Left ventricle myocardium inferior (tissue), 1 donor: Measurements from ENCODE around the gene TUBB4A. TPM values are rescaled to one million over a fixed set of nuclear protein-coding genes. Genes with fewer than 3 reads are reported as not detected.

ENCODE experiments used
- DNase-seq: peaks from one replicate; pipeline ENCODE4 v3.0.0-alpha.2; 2020
- H3K27ac ChIP-seq: fragments of 200-600 bp; replicated peaks from 2 replicates; pipeline ENCODE4 v1.8.0; 2021
- H3K27me3 ChIP-seq: fragments of 200-600 bp; 2 replicates; pipeline ENCODE4 v1.8.0; 2021; ENCODE audit warnings: low read depth
- H3K36me3 ChIP-seq: fragments of 200-600 bp; 2 replicates; pipeline ENCODE4 v1.8.0; 2021
- H3K4me1 ChIP-seq: fragments of 200-600 bp; 2 replicates; pipeline ENCODE4 v1.8.0; 2021
- H3K4me3 ChIP-seq: fragments of 200-600 bp; 2 replicates; pipeline ENCODE4 v1.8.0; 2021; ENCODE audit warnings: mild to moderate bottlenecking, moderate library complexity
- H3K9me3 ChIP-seq: fragments of 200-600 bp; replicated peaks from 2 replicates; pipeline ENCODE4 v1.8.0; 2021
- intact Hi-C: fragments of 100-400 bp; cut with micrococcal nuclease; formaldehyde crosslinking; loops from one replicate; pipeline ENCODE4 v1.11.0; 2022
- total RNA-seq: library from RNA; stranded (reverse); fragmentation: NEBNext Ultra II Directional; extraction: Animal tissue kit (Norgen Biotek cat#: 25700); gene quantifications from one replicate; pipeline ENCODE4 v1.2.1, GENCODE V29; 2021
- TF ChIP-seq, protein P1 (sequence below): fragments of 200-600 bp; IDR thresholded peaks from 2 replicates; pipeline ENCODE4 v1.8.0; 2021; ENCODE audit warnings: antibody characterized with exemption, mild to moderate bottlenecking, borderline replicate concordance
- donor health status: DM: no; HTN: yes; CAD: no; lungs with severe emphysema.

The TUBB4A gene
- total RNA-seq, 1 donor from 2014 or later = 3.3 TPM

- Histone ChIP-seq H3K4me1 (peaks cover 13% of the 10 kb centered on the region), H3K27ac (no peak overlapping the region), H3K9me3 (peaks cover 21% of the 10 kb centered on the region), H3K27me3 (no peaks in the 10 kb centered on the region), H3K4me3 (no peak overlapping the region), H3K36me3 (peaks cover 54% of the 10 kb centered on the region)
- intact Hi-C loops = no loop called here
- TF ChIP-seq, protein P1, sequence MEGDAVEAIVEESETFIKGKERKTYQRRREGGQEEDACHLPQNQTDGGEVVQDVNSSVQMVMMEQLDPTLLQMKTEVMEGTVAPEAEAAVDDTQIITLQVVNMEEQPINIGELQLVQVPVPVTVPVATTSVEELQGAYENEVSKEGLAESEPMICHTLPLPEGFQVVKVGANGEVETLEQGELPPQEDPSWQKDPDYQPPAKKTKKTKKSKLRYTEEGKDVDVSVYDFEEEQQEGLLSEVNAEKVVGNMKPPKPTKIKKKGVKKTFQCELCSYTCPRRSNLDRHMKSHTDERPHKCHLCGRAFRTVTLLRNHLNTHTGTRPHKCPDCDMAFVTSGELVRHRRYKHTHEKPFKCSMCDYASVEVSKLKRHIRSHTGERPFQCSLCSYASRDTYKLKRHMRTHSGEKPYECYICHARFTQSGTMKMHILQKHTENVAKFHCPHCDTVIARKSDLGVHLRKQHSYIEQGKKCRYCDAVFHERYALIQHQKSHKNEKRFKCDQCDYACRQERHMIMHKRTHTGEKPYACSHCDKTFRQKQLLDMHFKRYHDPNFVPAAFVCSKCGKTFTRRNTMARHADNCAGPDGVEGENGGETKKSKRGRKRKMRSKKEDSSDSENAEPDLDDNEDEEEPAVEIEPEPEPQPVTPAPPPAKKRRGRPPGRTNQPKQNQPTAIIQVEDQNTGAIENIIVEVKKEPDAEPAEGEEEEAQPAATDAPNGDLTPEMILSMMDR = no peak
- no peak for DNase-seq
Observed at GRCh38 chr19:6453951-6454565, 48.1 kb downstream of the TUBB4A start.

DNA sequence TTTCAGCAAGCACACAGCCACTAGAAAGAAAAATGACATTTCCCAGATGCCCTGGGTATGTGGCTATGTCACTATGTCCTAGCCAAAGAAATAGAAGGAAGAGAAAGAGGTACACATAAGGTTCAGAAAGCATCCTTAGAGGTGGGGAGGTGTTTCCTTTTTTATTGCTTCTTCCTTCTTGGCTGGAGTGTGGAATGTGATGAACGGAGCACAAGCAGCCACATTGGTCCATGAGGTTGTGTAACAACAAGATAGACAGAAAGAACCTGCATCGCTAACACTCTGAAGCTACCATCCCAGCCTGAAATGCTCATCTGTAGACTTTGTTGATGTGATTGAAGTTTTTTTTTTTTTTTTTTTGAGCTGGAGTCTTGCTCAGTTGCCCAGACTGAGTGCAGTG, 49.2 kb downstream of the TUBB4A start:
- H3K4me3 ChIP-seq = no peak overlapping the region
- no peaks in the 10 kb centered on the region for H3K27me3 ChIP-seq
- H3K27ac ChIP-seq = no peak overlapping the region
- DNase-seq = no peak
- peaks cover 54% of the 10 kb centered on the region for H3K36me3 ChIP-seq
- TF ChIP-seq, protein P1 = no peak
- H3K4me1 ChIP-seq = peaks cover 1% of the 10 kb centered on the region
- intact Hi-C loops = no loop called here
- H3K9me3 ChIP-seq = peaks cover 21% of the 10 kb centered on the region

DNA sequence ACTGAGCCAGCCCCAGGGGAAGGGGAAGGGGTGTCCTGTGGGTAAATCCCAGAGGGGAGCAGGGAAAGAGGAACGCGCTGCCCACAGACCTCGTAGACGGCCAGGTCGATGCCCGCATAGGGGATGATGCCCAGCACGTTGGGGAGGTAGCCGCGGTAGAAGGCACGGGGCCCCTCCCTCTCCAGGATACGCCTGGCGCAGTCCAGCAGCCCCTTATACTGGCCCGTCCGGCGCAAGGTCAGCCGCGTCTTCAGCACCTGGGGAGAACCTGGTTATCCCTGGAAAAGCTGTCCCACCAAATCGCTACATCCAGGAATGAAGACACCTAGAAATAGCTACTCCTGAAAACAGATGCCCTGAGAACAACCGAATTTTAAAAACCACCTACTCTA, 49.9 kb downstream of the TUBB4A start:
- Histone ChIP-seq H3K36me3 (peaks cover 57% of the 10 kb centered on the region), H3K27ac (no peak overlapping the region), H3K9me3 (peaks cover 21% of the 10 kb centered on the region), H3K4me1 (no peaks in the 10 kb centered on the region), H3K4me3 (no peak overlapping the region), H3K27me3 (no peaks in the 10 kb centered on the region)
- intact Hi-C loops = no loop called here
- no peak for DNase-seq
- TF ChIP-seq, protein P1 = no peak

DNA sequence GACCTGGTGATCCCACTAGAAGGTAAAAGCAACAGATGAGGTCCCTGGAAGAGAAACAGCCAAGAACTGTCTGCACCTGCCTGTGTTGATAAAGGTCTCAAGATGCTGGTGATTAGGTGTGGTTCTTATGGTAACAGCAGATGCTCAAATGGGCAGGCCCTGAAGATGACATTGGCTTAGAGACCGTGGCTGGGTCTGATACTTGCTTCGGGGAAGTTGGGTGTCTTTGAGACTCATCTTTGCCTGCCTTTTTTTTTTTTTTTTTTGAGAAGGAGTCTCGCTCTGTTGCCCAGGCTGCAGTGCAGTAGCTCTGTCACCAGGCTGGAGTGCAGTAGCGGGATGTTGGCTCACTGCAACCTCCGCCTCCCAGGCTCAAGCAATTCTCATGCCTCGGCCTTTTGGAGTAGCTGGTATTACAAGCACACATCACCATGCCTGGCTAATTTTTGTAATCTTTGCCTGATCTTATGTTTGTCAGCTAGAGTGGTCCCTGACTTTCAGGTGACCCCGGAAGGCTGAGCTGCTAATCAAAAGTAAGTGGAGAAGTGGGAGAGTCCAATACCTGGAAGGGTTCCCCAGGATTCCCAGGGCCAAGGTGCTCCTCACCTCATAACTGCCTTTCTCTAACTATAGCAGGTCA, 50.4 kb downstream of the TUBB4A start:
- TF ChIP-seq, protein P1 = no peak
- intact Hi-C loops = no loop called here
- H3K27me3 ChIP-seq = no peaks in the 10 kb centered on the region
- no peak overlapping the region for H3K4me3 ChIP-seq
- DNase-seq = no peak
- peaks cover 23% of the 10 kb centered on the region for H3K9me3 ChIP-seq
- H3K27ac ChIP-seq = no peak overlapping the region
- H3K4me1 ChIP-seq = no peaks in the 10 kb centered on the region
- H3K36me3 ChIP-seq = peaks cover 60% of the 10 kb centered on the region

DNA sequence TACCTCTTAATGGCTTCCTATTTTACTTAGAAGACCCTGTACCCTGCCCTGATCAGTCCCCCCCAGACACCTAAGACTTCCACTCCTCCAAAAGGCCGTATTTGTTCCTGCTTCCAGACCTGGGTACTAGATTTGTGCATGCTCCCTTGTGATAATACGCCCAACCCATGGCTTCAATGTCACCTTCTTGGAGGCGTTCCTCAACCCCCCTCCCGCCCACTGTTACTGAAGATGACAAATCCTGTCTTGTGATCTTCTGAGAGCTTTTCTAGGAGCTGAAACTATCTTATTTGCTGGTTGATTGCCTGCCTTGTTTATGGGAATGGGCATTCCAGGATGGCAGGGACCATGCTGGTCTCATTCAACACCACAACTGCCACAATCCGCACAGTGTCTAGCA, 51.9 kb downstream of the TUBB4A start:
- H3K27ac ChIP-seq = no peak overlapping the region
- H3K4me3 ChIP-seq = no peak overlapping the region
- no peak for DNase-seq
- TF ChIP-seq, protein P1 = no peak
- intact Hi-C loops = no loop called here
- H3K4me1 ChIP-seq = no peaks in the 10 kb centered on the region
- H3K36me3 ChIP-seq = peaks cover 61% of the 10 kb centered on the region
- no peaks in the 10 kb centered on the region for H3K27me3 ChIP-seq
- H3K9me3 ChIP-seq = peaks cover 38% of the 10 kb centered on the region
